Mesendoderm (in vitro differentiated cells): ENCODE data around the gene SCARF2.

Source experiments
- DNase-seq: peaks from one replicate; pipeline ENCODE4 v3.0.0; 2013
- H2AK5ac ChIP-seq: 2 replicates; pipeline ENCODE4 v1.6.1; 2013; ENCODE audit warnings: low read length, inconsistent platforms
- H2BK120ac ChIP-seq: 2 replicates; pipeline ENCODE4 v1.6.1; 2013; ENCODE audit warnings: low read depth, mild to moderate bottlenecking, low read length, moderate library complexity, mixed read lengths
- H2BK15ac ChIP-seq: replicated peaks from 2 replicates; pipeline ENCODE4 v1.6.1; 2013; ENCODE audit warnings: low read depth, mild to moderate bottlenecking, moderate library complexity
- H2BK5ac ChIP-seq: 2 replicates; pipeline ENCODE4 v1.6.1; 2013; ENCODE audit warnings: low read length, inconsistent platforms
- H3K18ac ChIP-seq: 2 replicates; pipeline ENCODE4 v1.6.1; 2013; ENCODE audit warnings: mild to moderate bottlenecking, low read length, mixed read lengths
- H3K23ac ChIP-seq: one replicate; pipeline ENCODE4 v1.6.1; 2013; ENCODE audit warnings: low read length
- H3K27ac ChIP-seq: 2 replicates; pipeline ENCODE4 v1.5.1; 2013; ENCODE audit warnings: low read depth, mild to moderate bottlenecking, inconsistent platforms, low read length, moderate library complexity
- H3K27me3 ChIP-seq: 2 replicates; pipeline ENCODE4 v1.6.1; 2013; ENCODE audit warnings: low read length, control low read depth, mild to moderate bottlenecking, inconsistent platforms; ENCODE audit not compliant: insufficient read depth, poor library complexity
- H3K36me3 ChIP-seq: 2 replicates; pipeline ENCODE4 v1.6.1; 2013; ENCODE audit warnings: low read length, inconsistent platforms; ENCODE audit not compliant: control insufficient read depth, insufficient read depth
- H3K4ac ChIP-seq: one replicate; pipeline ENCODE4 v1.6.1; 2013; ENCODE audit warnings: low read depth, mild to moderate bottlenecking, low read length, moderate library complexity
- H3K4me1 ChIP-seq: 2 replicates; pipeline ENCODE4 v1.6.1; 2013; ENCODE audit warnings: low read depth, low read length, inconsistent platforms; ENCODE audit not compliant: control insufficient read depth
- H3K4me2 ChIP-seq: 2 replicates; pipeline ENCODE4 v1.6.1; 2013; ENCODE audit warnings: low read length
- H3K4me3 ChIP-seq: 2 replicates; pipeline ENCODE4 v1.5.1; 2013; ENCODE audit warnings: mild to moderate bottlenecking, low read length
- H3K56ac ChIP-seq: one replicate; pipeline ENCODE4 v1.6.1; 2013; ENCODE audit warnings: low read length
- H3K79me1 ChIP-seq: 2 replicates; pipeline ENCODE4 v1.6.1; 2013; ENCODE audit warnings: low read length, inconsistent platforms
- H3K79me2 ChIP-seq: 2 replicates; pipeline ENCODE4 v1.6.1; 2013; ENCODE audit warnings: mild to moderate bottlenecking, low read length; ENCODE audit not compliant: control insufficient read depth, insufficient read depth
- H3K9ac ChIP-seq: 2 replicates; pipeline ENCODE4 v1.6.1; 2013; ENCODE audit warnings: low read length, inconsistent platforms
- H4K5ac ChIP-seq: one replicate; pipeline ENCODE4 v1.6.1; 2013; ENCODE audit warnings: low read length
- H4K8ac ChIP-seq: one replicate; pipeline ENCODE4 v1.6.1; 2013; ENCODE audit warnings: low read depth, mild to moderate bottlenecking, control low read depth, low read length, moderate library complexity
- WGBS: extraction: QIAGEN DNeasy Blood & Tissue Kit; methylation state at CpG from one replicate; pipeline ENCODE4 v1.1.7; 2013; ENCODE audit warnings: low lambda C conversion rate, missing lambda C conversion rate; ENCODE audit not compliant: insufficient coverage; ENCODE audit errors: extremely low coverage; 5-methylcytosine and 5-hydroxymethylcytosine counted together

SCARF2 gene

DNA sequence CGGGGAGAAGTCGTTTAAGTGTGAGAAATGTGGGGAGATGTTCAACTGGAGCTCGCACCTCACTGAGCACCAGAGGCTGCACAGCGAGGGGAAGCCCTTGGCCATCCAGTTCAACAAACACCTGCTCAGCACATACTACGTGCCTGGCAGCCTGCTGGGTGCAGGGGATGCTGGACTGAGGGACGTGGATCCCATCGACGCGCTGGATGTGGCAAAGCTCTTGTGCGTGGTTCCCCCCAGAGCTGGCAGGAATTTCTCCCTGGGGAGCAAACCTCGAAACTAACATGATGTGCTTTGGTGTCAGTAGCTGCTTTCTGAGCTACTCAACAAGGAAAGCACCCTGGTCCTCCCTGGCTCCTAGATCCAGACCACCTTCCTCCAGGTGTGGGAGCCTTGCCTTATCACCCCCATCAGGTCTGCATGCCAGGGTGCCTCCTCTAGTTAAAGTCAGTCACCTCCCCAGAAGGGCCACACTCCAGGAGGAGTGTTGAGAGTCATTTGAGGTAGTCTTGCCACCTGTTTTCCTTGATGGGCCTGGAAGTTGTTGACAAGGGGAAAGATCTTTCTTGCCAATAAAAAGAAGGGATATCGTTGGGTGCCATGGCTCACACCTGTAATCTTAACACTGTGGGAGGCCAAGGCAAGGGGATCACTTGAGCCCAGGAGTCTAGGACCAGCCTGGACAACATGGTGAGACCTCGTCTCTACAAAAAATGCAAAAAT is 30.8 kb downstream of the SCARF2 start:
- no peaks in the 10 kb centered on the region for H3K79me2 ChIP-seq
- H3K18ac ChIP-seq, result no peak overlapping the region
- H3K9ac ChIP-seq, result no peak overlapping the region
- H3K4me3 ChIP-seq, result no peak overlapping the region
- no peak overlapping the region for H3K4ac ChIP-seq
- no peak overlapping the region for H3K56ac ChIP-seq
- no peak overlapping the region for H2BK120ac ChIP-seq
- no peak overlapping the region for H2BK5ac ChIP-seq
- H2BK15ac ChIP-seq, result no peak overlapping the region
- H3K27me3 ChIP-seq, result no peaks in the 10 kb centered on the region
- H4K5ac ChIP-seq, result no peak overlapping the region
- H3K4me2 ChIP-seq, result no peak overlapping the region
- no peak overlapping the region for H3K27ac ChIP-seq
- no peak overlapping the region for H3K23ac ChIP-seq
- no peaks in the 10 kb centered on the region for H3K4me1 ChIP-seq
- no CpG with 5 or more reads among the region's 13 CpGs for WGBS
- H2AK5ac ChIP-seq, result no peak overlapping the region
- DNase-seq, result no peak
- peaks cover 1% of the 10 kb centered on the region for H3K79me1 ChIP-seq
- peaks cover 17% of the 10 kb centered on the region for H3K36me3 ChIP-seq
- no peak overlapping the region for H4K8ac ChIP-seq

GRCh38 chr22:20405931-20406685 is 31.5 kb downstream of the SCARF2 start:
- no peak overlapping the region for H4K8ac ChIP-seq
- no peak overlapping the region for H2AK5ac ChIP-seq
- H2BK15ac ChIP-seq, result no peak overlapping the region
- no peak overlapping the region for H3K4ac ChIP-seq
- no peak overlapping the region for H3K18ac ChIP-seq
- H3K23ac ChIP-seq, result no peak overlapping the region
- no peak overlapping the region for H3K4me3 ChIP-seq
- WGBS, result no CpG with 5 or more reads among the region's 62 CpGs
- no peak overlapping the region for H3K27ac ChIP-seq
- no peaks in the 10 kb centered on the region for H3K4me1 ChIP-seq
- DNase-seq, result no peak
- H3K27me3 ChIP-seq, result no peaks in the 10 kb centered on the region
- no peak overlapping the region for H3K9ac ChIP-seq
- no peak overlapping the region for H3K56ac ChIP-seq
- no peak overlapping the region for H3K4me2 ChIP-seq
- peaks cover 4% of the 10 kb centered on the region for H3K79me1 ChIP-seq
- H2BK5ac ChIP-seq, result no peak overlapping the region
- H3K36me3 ChIP-seq, result peaks cover 20% of the 10 kb centered on the region
- H2BK120ac ChIP-seq, result no peak overlapping the region
- H4K5ac ChIP-seq, result no peak overlapping the region
- peaks cover 2% of the 10 kb centered on the region for H3K79me2 ChIP-seq

GRCh38 chr22:20405291-20405930 is 32.2 kb downstream of the SCARF2 start:
- H3K56ac ChIP-seq, result no peak overlapping the region
- H2BK15ac ChIP-seq, result no peak overlapping the region
- DNase-seq, result no peak
- H2BK5ac ChIP-seq, result no peak overlapping the region
- no peak overlapping the region for H3K4me2 ChIP-seq
- no peak overlapping the region for H3K23ac ChIP-seq
- no peak overlapping the region for H3K4ac ChIP-seq
- peaks cover 3% of the 10 kb centered on the region for H3K79me2 ChIP-seq
- no peaks in the 10 kb centered on the region for H3K4me1 ChIP-seq
- H3K9ac ChIP-seq, result no peak overlapping the region
- H3K27me3 ChIP-seq, result no peaks in the 10 kb centered on the region
- H3K27ac ChIP-seq, result no peak overlapping the region
- H4K8ac ChIP-seq, result no peak overlapping the region
- no peak overlapping the region for H2AK5ac ChIP-seq
- no peak overlapping the region for H2BK120ac ChIP-seq
- peaks cover 10% of the 10 kb centered on the region for H3K79me1 ChIP-seq
- no CpG with 5 or more reads among the region's 45 CpGs for WGBS
- no peak overlapping the region for H3K18ac ChIP-seq
- H3K36me3 ChIP-seq, result peaks cover 22% of the 10 kb centered on the region
- no peak overlapping the region for H3K4me3 ChIP-seq
- no peak overlapping the region for H4K5ac ChIP-seq

DNA sequence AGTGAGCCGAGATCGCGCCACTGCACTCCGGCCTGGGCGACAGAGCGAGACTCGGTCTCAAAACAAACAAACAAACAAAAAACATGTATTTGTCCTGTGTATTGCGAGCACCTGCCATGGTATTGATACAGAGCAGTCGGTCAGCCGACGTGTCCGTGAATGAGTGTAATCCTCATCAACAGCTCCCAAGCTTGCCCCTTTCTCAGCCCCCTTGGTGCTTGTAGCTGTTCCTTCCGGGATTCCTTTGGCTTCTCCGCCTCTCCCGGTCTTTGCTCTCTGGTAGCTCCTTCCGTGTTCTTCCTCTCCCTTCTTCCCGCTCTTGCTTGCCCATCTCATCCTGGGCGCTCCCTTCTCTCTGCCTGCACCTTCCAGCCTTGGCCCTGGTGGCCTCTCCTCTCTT is 32.7 kb downstream of the SCARF2 start:
- no peak overlapping the region for H3K23ac ChIP-seq
- H3K27ac ChIP-seq, result no peak overlapping the region
- no peak overlapping the region for H2BK120ac ChIP-seq
- no peak overlapping the region for H2AK5ac ChIP-seq
- H4K5ac ChIP-seq, result no peak overlapping the region
- WGBS, result no CpG with 5 or more reads among the region's 18 CpGs
- H3K18ac ChIP-seq, result no peak overlapping the region
- DNase-seq, result no peak
- H3K4ac ChIP-seq, result no peak overlapping the region
- H2BK5ac ChIP-seq, result no peak overlapping the region
- H3K4me3 ChIP-seq, result no peak overlapping the region
- peaks cover 15% of the 10 kb centered on the region for H3K79me1 ChIP-seq
- no peak overlapping the region for H3K9ac ChIP-seq
- H3K4me1 ChIP-seq, result no peaks in the 10 kb centered on the region
- no peak overlapping the region for H3K56ac ChIP-seq
- H3K79me2 ChIP-seq, result peaks cover 6% of the 10 kb centered on the region
- H3K36me3 ChIP-seq, result peaks cover 22% of the 10 kb centered on the region
- no peak overlapping the region for H2BK15ac ChIP-seq
- H3K27me3 ChIP-seq, result no peaks in the 10 kb centered on the region
- H4K8ac ChIP-seq, result no peak overlapping the region
- no peak overlapping the region for H3K4me2 ChIP-seq

- no CpG with 5 or more reads among the region's 6 CpGs for WGBS
- no peak overlapping the region for H3K4ac ChIP-seq
- no peak overlapping the region for H2BK120ac ChIP-seq
- no peak overlapping the region for H3K56ac ChIP-seq
- peaks cover 16% of the 10 kb centered on the region for H3K79me1 ChIP-seq
- no peaks in the 10 kb centered on the region for H3K4me1 ChIP-seq
- no peaks in the 10 kb centered on the region for H3K27me3 ChIP-seq
- H3K27ac ChIP-seq, result no peak overlapping the region
- H3K4me2 ChIP-seq, result no peak overlapping the region
- peaks cover 8% of the 10 kb centered on the region for H3K79me2 ChIP-seq
- H2BK5ac ChIP-seq, result no peak overlapping the region
- H3K23ac ChIP-seq, result no peak overlapping the region
- H2AK5ac ChIP-seq, result no peak overlapping the region
- H3K18ac ChIP-seq, result no peak overlapping the region
- H3K4me3 ChIP-seq, result no peak overlapping the region
- peaks cover 22% of the 10 kb centered on the region for H3K36me3 ChIP-seq
- H4K8ac ChIP-seq, result no peak overlapping the region
- H4K5ac ChIP-seq, result no peak overlapping the region
- no peak for DNase-seq
- no peak overlapping the region for H3K9ac ChIP-seq
- H2BK15ac ChIP-seq, result no peak overlapping the region
Observed at GRCh38 chr22:20403779-20404140, 33.9 kb downstream of the SCARF2 start.
